GM23338 (cell line): Measurements from ENCODE around the gene ANKRD2.

Experiments used
- CREB1 ChIP-seq: fragments of 250-450 bp; sonication (Bioruptor Pico); IDR thresholded peaks from 2 replicates; pipeline ENCODE4 v1.5.0; 2020; ENCODE audit warnings: low read depth, mild to moderate bottlenecking, moderate library complexity
- CTCF ChIP-seq, 2 experiments: fragments of 200-600 bp in 1 of 2; sonication (generic) in 1 of 2; conservative IDR thresholded peaks; 2 replicates each; pipeline versions ENCODE4 v1.5.1 to v1.6.1; 2016 to 2017; ENCODE audit warnings: antibody characterized with exemption in 2 of 2, low read depth in 2 of 2, mild to moderate bottlenecking in 2 of 2, moderate library complexity in 1 of 2
- EZH2phosphoT487 ChIP-seq: fragments of 200-600 bp; sonication (generic); IDR thresholded peaks from one replicate; pipeline ENCODE4 v1.8.1; 2018; ENCODE audit warnings: antibody characterized with exemption; ENCODE audit not compliant: unreplicated experiment
- JUNB ChIP-seq: IDR thresholded peaks from one replicate; pipeline ENCODE4 v1.6.1; 2016; ENCODE audit warnings: antibody characterized with exemption; ENCODE audit not compliant: unreplicated experiment
- NANOG ChIP-seq: IDR thresholded peaks from 2 replicates; pipeline ENCODE4 v1.6.1; 2016; ENCODE audit warnings: antibody characterized with exemption, borderline replicate concordance

- no peak for TF ChIP-seq NANOG
- no peak for TF ChIP-seq CTCF (conservative IDR thresholded peaks at IDR 0.05; ENCODE audit: low read depth in 2 of 2)
- no peak for TF ChIP-seq EZH2phosphoT487
- TF ChIP-seq CREB1 (CRISPR knock-in tag), result no peak
- no peak for TF ChIP-seq JUNB
Measured at GRCh38 chr10:97584798-97585438, 12.3 kb downstream of the ANKRD2 start.
